HG03066 (cell line): ENCODE data around the gene IL17C.

Experiments
- ATAC-seq: cut with Tn5 transposase; IDR thresholded peaks from one replicate; pipeline ENCODE4 v1.9.1; 2021; ENCODE audit warnings: low read depth; ENCODE audit not compliant: unreplicated experiment

Gene IL17C

GRCh38 chr16:88624977-88625576, 13.3 kb upstream of the IL17C start:
- no peak for ATAC-seq

- ATAC-seq = no peak
These were observed 11.7 kb upstream of the IL17C start for GRCh38 chr16:88626646-88627045.

GRCh38 chr16:88627531-88628411, 10.6 kb upstream of the IL17C start:
- no peak for ATAC-seq

- ATAC-seq = no peak
These were observed 9.8 kb upstream of the IL17C start for GRCh38 chr16:88628512-88628974.

- no peak for ATAC-seq
These were observed 8.5 kb upstream of the IL17C start for GRCh38 chr16:88629835-88630234.

- no peak for ATAC-seq
These were observed 7.9 kb upstream of the IL17C start for GRCh38 chr16:88630433-88630832.

GRCh38 chr16:88630941-88631340, 7.4 kb upstream of the IL17C start:
- no peak for ATAC-seq

- ATAC-seq = no peak
These were observed 7.0 kb upstream of the IL17C start for GRCh38 chr16:88631384-88631783.

- no peak for ATAC-seq
These were observed 6.3 kb upstream of the IL17C start for GRCh38 chr16:88631920-88632586.

- no peak for ATAC-seq
These were observed 5.8 kb upstream of the IL17C start for GRCh38 chr16:88632587-88632930.

GRCh38 chr16:88633684-88634140, 4.7 kb upstream of the IL17C start:
- no peak for ATAC-seq

GRCh38 chr16:88634141-88634993, 4.0 kb upstream of the IL17C start:
- no peak for ATAC-seq

GRCh38 chr16:88634994-88635670, 3.2 kb upstream of the IL17C start:
- ATAC-seq = no peak

GRCh38 chr16:88635671-88636319, 2.6 kb upstream of the IL17C start:
- no peak for ATAC-seq

GRCh38 chr16:88636488-88637265, 1.7 kb upstream of the IL17C start:
- no peak for ATAC-seq

- ATAC-seq = no peak
These were observed 1.1 kb downstream of the IL17C start for GRCh38 chr16:88639231-88640038.

GRCh38 chr16:88640039-88640495, 1.7 kb downstream of the IL17C start:
- no peak for ATAC-seq
